Raji (cell line): Measurements from ENCODE around the gene SPATC1L.

Source experiments
- POLR2A ChIP-seq: IDR thresholded peaks from 2 replicates; pipeline ENCODE4 v1.6.1; 2011; ENCODE audit warnings: low read depth, low read length, control low read depth; ENCODE audit not compliant: insufficient read depth

Gene SPATC1L

DNA sequence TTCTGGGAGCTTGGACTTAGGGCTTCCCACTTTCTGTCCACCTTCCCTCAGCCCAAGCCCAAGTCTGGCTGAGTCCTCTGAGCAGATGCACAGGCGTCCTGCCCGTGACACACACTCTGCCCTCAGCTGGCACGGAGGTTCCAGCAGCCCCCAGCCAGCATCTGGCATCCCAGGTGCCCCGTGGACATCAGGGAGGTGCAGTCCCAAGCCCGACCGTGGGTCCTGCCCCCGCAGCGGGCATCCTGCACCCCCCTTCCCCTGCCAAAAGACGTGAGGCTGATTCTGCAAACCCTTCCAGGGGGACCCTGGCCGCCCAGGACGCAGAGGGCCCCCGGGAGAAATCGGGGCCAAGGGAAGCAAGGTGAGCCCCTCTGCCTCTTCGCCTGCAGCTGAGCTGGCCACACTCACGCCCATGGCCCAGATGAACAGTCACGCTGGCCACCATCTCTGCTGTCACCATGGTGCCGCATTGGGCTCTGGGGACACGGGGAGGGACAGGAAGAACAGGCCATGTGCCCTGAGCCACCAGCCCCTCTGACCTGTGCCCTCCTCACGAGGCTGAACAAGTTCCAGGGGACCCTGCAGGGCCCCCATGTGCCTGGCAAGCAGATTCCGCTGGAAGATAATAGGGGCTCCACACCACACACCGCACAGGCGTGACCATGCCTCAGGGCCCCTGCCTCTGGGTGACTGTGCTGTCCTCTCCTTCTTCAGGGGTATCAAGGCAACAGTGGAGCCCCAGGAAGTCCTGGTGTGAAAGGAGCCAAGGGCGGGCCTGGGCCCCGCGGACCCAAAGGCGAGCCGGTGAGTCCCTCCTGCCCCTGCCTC lies 65.7 kb downstream of the SPATC1L start:
- TF ChIP-seq POLR2A, result no peak

GRCh38 chr21:46117586-46118315 lies 66.5 kb downstream of the SPATC1L start:
- no peak for TF ChIP-seq POLR2A

- TF ChIP-seq POLR2A, result no peak
These were observed 67.3 kb downstream of the SPATC1L start for GRCh38 chr21:46116776-46117585.

DNA sequence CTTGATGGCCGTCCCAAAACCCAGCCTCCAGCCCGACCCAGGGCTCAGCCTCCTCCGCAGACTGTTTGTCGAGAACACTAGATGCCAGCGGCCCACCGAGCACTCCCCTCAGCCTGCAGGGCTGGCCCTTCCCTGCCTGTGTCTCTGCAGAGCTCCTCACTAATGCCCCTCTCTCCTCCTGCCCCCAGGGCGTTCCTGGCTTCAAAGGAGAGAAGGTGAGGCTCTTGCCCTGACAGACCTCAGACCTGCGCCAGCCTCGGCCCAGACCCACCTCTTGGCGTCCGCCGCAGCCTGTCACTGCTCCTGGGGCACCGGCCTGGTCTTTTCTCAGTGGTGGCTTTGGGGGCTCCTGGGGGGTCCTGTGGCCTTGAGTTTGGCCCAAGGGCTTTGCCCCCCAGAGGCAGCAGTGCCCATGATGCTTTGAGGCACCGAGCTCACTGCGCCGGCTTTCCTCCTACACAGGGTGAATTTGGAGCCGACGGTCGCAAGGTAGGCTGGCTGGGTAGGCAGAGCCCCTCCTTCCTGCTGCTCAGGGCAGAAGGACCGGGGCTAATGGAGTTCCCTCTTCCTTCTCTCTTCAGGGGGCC lies 68.0 kb downstream of the SPATC1L start:
- TF ChIP-seq POLR2A, result no peak

- no peak for TF ChIP-seq POLR2A
These were observed 68.6 kb downstream of the SPATC1L start for GRCh38 chr21:46115441-46116188.

- TF ChIP-seq POLR2A, result no peak
These were observed 69.3 kb downstream of the SPATC1L start for GRCh38 chr21:46114963-46115362.

- no peak for TF ChIP-seq POLR2A
These were observed 70.6 kb downstream of the SPATC1L start for GRCh38 chr21:46113497-46114176.

- no peak for TF ChIP-seq POLR2A
These were observed 71.5 kb downstream of the SPATC1L start for GRCh38 chr21:46112725-46113215.

GRCh38 chr21:46111857-46112724 lies 72.2 kb downstream of the SPATC1L start:
- no peak for TF ChIP-seq POLR2A

- TF ChIP-seq POLR2A, result no peak
These were observed 73.1 kb downstream of the SPATC1L start for GRCh38 chr21:46111193-46111571.
